T-helper 2 cell (primary cell): ENCODE results near the gene TNFAIP1.

ENCODE experiments used
- DNase-seq, 5 experiments: peaks; one replicate each; pipeline versions ENCODE4 v3.0.0 to v3.0.0-alpha.2; 2012 to 2022

Gene TNFAIP1

DNA sequence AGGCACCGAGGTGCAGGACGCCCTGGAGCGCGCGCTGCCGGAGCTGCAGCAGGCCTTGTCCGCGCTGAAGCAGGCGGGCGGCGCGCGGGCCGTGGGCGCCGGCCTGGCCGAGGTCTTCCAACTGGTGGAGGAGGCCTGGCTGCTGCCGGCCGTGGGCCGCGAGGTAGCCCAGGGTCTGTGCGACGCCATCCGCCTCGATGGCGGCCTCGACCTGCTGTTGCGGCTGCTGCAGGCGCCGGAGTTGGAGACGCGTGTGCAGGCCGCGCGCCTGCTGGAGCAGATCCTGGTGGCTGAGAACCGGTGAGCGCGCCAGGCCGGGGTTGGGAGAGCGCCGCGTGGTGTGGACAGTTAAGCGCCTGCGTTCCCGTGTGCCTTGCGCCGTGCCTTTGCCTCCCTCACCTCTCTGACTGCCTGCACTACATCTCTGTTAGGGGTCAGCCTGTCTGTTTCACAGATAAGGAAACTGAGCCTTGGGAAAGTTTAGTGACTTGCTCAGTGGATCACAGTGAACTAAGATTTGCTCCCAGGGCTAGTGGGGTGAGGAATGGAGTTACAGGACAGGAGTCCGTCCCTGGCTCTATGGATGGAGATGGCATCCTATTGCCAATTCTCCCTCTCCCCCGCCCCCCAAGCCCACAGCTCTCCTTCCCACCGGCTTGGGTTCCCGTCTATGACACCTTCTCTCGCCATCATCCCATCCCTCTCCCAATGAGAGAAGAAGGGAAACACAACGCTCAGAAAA is 36.8 kb downstream of the TNFAIP1 start:
- DNase-seq = peak in 1 of 5 experiments; percentile 55

GRCh38 chr17:28372945-28373274 is 37.3 kb downstream of the TNFAIP1 start:
- no peak for DNase-seq

DNA sequence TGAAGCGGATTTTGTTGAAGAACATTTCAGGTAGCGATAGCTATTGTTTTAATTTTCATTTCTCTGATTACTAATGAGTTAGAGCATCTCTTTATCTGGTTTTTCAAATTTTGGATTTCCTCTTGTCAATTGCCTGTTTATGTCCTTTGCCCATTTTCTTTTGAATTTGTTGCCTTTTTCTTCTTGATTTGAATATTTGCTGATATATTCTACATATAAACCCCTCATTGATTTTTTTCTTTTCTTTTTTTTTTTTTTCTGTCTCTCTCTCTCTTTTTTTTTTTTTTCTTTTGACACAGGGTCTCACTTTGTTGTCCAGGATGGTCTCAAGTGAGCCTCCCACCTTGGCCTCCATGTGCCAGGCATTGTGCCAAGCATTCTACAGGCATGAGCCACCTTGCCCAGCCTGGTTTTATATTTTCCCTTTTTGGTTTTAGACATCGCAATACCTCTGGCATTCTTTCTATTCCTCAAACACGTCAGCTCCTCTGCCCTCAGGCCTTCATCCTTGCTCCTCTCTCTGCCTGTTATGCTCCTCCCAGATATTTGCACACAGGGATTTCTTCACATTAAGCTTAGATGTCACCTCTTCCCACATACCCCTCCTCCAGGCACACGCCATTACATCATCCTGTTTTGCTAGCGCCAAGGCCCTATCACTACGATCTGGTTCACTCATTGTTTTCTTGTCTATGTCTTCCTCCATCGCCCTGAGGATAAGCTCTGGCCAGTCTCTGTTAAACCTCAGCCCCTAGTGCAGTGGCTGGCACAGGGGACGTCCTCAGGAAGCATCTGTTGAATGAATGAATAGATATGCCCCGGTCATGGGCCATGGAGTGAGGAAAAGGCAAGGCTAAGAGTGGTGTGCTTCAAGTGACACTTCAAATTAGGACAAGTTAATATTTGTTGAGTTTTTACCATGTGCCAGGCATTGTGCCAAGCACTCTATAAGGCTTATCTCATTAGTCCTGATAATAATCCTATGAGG is 44.5 kb downstream of the TNFAIP1 start:
- DNase-seq = no peak

DNA sequence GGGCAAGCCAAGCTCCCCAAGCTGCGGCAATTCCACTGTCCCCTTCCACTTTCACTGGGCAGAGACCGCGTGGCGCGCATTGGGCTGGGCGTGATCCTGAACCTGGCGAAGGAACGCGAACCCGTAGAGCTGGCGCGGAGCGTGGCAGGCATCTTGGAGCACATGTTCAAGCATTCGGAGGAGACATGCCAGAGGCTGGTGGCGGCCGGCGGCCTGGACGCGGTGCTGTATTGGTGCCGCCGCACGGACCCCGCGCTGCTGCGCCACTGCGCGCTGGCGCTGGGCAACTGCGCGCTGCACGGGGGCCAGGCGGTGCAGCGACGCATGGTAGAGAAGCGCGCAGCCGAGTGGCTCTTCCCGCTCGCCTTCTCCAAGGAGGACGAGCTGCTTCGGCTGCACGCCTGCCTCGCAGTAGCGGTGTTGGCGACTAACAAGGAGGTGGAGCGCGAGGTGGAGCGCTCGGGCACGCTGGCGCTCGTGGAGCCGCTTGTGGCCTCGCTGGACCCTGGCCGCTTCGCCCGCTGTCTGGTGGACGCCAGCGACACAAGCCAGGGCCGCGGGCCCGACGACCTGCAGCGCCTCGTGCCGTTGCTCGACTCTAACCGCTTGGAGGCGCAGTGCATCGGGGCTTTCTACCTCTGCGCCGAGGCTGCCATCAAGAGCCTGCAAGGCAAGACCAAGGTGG is 45.7 kb downstream of the TNFAIP1 start:
- peak in 1 of 5 experiments; percentile 50 for DNase-seq

DNA sequence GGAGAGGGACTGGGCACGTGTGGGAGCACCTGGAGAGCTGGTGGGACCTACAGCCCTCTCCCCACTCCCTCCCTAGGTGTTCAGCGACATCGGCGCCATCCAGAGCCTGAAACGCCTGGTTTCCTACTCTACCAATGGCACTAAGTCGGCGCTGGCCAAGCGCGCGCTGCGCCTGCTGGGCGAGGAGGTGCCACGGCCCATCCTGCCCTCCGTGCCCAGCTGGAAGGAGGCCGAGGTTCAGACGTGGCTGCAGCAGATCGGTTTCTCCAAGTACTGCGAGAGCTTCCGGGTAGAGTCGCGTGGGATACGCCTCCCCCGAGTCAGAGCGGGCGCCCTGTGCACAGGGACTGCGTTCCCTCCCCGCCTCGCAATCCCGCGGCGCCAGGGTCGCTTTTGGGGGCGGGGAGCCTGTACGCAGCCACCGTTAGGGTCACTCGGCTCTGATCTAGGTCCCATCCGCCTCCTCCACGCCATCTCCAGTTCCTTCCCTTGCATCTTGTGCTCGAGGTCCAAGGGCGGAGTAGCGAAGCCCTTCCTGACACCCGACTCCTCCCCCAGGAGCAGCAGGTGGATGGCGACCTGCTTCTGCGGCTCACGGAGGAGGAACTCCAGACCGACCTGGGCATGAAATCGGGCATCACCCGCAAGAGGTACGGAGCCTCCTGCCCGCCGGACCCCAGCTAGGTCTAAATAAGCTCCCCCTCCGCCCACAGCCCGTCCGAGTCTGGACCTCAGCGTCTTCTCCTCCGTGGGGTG is 48.9 kb downstream of the TNFAIP1 start:
- DNase-seq = peak; percentile 32 to 88 (median 39)

GRCh38 chr17:28385037-28385400 is 49.5 kb downstream of the TNFAIP1 start:
- DNase-seq = peak in 1 of 5 experiments; percentile 16

DNA sequence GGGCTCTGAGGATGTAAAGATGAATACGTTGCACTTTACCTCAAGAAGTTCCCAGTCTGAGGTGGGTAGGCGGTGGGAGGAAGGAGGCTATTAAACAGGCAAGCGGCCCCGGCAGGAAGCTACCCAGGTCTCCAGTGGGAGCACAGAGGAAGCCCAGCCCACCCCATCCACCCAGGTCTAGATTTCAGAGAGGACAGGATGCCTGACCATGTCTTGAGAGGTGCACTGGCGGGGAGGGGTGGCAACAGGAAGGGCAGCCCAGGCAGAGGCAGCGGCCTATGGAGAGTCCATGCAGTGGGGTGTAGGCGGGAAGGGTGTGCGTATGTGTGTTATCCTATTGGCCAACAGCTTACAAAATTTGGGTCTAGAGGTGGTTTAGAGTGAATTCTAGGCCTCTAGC is 49.8 kb downstream of the TNFAIP1 start:
- DNase-seq = peak in 1 of 5 experiments; percentile 45

GRCh38 chr17:28386391-28386790 is 50.8 kb downstream of the TNFAIP1 start:
- DNase-seq = no peak

DNA sequence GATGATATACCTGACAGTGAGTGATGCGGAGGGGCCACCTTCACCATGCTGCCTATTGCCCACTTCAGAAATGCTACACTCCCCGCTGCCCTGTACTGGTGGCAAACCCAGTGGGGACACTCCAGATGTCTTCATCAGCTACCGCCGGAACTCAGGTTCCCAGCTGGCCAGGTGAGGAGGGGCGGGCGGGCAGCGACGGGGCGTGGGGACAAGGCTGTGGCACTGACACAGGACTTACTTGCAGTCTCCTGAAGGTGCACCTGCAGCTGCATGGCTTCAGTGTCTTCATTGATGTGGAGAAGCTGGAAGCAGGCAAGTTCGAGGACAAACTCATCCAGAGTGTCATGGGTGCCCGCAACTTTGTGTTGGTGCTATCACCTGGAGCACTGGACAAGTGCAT is 52.5 kb downstream of the TNFAIP1 start:
- DNase-seq = no peak

DNA sequence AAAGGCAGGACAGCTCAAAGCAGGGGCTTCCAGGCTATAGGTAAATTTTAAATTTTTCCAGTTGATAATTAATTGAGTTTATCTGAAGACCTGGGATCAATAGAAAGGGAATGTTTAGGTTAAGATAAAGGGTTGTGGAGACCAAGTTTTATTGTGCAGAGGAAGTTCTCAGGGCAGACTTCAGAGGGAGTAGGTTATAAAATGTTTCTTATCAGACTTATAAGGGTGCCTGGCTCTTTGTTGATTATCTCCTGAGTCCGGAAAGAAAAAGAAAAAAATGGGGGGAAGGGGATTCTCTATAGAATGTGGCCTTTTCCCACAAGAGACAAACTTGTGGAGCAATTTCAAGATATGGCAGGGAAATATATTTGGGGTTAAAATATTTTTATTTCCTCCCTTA is 54.6 kb downstream of the TNFAIP1 start:
- no peak for DNase-seq

DNA sequence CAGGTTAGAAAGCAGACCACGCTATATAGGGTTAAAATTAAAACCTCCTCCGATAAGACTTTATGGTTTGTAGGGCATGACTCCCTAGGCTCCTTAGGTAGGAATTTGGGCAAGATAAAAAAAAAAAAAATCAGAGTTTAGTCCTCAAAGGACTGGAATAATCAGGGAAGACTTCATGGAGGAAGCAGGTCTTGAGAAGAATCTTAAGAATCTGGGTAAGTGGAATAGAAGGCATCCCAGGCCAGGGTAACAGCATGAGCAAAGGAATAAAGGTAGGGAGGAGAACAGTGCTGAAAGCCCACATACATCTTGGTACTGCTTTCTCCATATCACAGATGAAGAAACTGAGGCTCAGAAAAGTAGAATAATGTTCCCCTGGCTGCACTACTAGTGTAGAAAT is 55.0 kb downstream of the TNFAIP1 start:
- DNase-seq = no peak

- DNase-seq = no peak
These were observed 55.4 kb downstream of the TNFAIP1 start for GRCh38 chr17:28390984-28391383.

DNA sequence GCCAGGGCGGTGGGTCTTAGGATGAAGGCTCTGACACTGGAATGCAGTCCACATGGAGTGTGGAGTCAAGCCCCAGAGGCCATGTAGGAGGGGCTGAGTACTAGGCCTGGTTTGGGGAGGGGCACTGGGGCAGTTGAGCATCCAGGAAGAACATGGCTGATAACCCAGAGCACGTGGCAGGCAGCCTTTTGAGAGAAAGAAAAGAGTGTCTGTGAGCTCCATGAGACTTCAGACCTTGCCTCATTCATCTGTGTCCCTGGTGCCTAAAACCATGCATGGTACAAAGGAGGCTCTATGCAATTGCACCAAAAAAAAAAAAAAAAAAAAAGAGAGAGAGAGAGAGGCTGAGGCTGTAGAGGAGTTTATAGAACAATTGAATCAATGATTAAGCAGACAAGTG is 55.8 kb downstream of the TNFAIP1 start:
- DNase-seq = no peak

DNA sequence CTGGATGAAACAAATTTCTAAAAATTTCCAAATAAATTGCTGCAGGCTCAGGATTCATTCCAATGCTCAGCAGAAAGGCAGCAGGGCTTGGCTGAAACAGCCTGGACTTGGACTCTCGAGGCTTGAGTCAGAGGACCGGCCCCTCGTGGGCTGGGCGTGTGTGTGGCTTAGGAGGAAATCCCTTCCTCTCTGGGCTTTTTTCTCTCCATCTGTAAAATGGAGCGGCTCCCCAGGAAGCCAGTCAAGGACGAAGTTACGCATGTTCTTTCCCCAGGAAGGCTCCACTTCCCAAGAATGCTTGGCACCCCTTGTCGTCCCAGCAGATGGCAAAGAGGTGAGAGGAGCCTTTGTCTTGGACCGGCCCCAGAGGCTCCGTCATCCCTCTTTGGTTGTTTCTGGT is 56.9 kb downstream of the TNFAIP1 start:
- no peak for DNase-seq

DNA sequence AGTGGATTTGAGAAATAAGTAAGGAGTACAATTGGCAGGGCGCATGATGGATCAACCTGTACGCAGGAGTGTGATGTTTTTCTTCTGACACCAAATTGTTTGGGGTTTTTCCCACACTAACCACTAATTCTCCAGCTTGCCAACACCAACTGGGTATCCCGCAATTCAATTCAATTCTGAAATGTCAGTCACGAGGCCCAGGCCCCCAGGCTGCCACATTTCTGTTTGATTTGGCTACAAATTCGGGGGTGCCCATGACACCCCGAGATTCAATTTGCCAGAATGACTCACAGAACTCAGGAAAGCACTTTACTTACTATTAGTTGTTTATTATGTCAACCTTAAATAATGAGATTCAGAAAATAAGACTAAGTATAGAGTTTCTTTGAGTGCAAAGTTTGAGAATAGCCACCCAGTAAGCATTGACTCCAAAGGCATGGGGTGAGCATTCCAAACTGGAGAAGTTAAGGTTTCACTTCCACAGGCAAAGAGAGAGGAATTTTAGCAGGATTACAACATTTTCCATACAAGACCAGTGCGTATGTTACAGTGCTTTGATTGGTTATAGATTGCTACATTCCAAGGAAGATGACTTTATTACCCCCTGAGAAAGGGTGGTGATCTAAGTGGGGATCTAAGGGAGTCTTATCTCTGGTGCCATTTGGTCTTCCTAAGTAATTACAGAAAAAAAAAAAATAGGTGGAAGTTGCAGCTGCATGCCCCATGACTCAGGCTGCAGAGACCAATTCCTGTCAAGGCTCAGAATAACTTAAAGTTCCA is 59.0 kb downstream of the TNFAIP1 start:
- DNase-seq = no peak

DNA sequence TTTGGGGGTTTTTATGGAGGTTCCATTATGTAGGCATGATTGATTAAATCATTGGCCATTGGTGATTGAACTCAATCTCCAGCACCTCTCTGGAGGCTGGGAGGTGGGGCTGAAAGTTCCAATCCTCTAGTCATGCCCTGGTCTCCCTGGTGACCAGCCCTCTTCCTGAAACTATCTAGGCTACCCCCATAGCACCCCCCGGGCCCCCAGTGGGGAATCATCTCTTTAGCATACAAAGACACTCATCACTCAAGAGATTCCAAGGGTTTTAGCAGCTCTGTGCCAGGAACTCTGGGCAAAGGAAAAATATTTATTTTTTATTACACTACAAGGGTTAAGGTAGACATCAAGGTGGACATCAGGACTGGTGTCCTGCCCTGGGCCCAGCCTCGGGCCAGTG is 59.9 kb downstream of the TNFAIP1 start:
- no peak for DNase-seq

GRCh38 chr17:28395968-28396367 is 60.4 kb downstream of the TNFAIP1 start:
- DNase-seq = no peak
